LNCaP clone FGC (cell line): ENCODE data around the gene MUC21.

Experiments used
- DNase-seq: peaks from one replicate; pipeline ENCODE4 v3.0.0-alpha.2; 2011; ENCODE audit warnings: low read depth
- H3K4me3 ChIP-seq: 2 replicates; pipeline ENCODE4 v1.5.1; 2011; ENCODE audit warnings: mild to moderate bottlenecking, low read depth, low read length, control low read depth
- CTCF ChIP-seq: IDR thresholded peaks from 2 replicates; pipeline ENCODE4 v1.5.1; 2012; ENCODE audit warnings: mild to moderate bottlenecking; ENCODE audit not compliant: control insufficient read depth, insufficient read depth; ENCODE audit errors: extremely low read depth

The MUC21 gene

GRCh38 chr6:30944051-30944450 lies 39.5 kb upstream of the MUC21 start:
- TF ChIP-seq CTCF = no peak
- no peak overlapping the region for H3K4me3 ChIP-seq
- DNase-seq = no peak

DNA sequence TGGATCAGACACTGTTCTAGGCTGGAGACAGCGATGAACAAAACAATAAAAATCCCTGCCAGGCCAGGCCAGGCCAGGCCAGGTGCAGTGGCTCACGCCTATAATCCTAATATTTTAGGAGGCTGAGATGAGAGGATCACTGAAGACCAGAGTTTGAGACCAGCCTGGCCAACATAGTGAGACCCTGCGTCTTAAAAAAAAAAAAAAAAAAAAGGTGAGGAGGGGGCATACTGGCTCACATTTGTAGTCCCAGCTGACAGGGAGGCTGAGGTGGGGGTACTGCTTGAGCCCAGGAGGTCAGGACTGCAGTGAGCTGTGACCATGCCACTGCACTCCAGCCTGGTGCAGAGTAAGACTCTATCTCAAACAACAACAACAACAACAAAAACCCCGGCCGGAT lies 38.2 kb upstream of the MUC21 start:
- H3K4me3 ChIP-seq = no peak overlapping the region
- DNase-seq = no peak
- TF ChIP-seq CTCF = no peak

DNA sequence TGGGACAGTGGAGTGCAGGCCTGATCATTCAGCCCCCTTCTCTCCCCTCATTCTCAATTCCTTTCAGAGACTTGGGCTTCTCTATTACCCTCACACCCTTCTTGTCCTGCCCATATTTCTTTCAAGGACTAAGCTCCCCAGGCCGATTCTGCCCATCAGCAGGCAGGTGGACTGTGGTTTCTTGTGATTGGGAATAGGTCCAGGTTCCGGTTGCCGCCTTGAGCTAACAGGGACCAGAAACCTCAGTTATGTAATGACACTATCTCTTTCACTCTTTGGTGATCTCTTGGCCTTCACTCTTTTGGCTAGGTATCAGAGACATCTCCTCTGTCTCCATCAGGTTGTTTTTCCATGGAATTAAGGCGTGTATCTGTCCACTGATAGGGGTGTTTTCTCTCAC lies 36.3 kb upstream of the MUC21 start:
- no peak for TF ChIP-seq CTCF
- H3K4me3 ChIP-seq = no peak overlapping the region
- DNase-seq = no peak

DNA sequence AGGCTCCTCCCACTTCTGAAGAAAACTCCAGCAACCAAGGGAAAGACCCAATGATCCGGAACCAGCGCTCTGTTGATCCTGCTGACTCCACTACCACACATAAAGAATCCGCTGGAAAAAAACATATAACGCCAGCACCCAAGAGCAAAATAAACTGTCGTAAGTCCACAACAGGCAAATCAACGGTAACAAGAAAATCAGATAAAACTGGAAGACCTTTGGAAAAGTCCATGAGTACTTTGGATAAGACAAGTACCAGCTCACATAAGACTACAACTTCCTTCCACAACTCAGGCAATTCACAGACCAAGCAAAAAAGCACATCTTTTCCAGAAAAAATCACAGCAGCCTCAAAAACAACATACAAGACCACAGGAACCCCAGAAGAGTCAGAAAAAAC lies 34.7 kb upstream of the MUC21 start:
- no peak overlapping the region for H3K4me3 ChIP-seq
- TF ChIP-seq CTCF = no peak
- no peak for DNase-seq

DNA sequence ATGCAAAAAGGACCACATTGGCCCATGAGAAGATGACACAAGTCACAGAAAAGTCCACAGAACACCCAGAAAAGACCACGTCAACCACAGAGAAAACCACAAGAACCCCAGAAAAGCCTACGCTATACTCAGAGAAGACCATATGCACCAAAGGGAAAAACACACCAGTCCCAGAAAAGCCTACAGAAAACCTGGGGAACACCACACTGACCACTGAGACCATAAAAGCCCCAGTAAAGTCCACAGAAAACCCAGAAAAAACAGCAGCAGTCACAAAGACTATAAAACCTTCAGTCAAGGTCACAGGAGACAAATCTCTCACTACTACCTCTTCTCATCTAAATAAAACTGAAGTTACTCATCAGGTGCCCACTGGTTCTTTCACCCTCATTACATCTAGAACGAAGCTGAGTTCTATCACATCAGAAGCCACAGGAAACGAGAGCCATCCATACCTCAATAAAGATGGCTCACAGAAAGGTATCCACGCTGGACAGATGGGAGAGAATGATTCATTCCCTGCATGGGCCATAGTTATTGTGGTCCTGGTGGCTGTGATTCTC lies 31.5 kb upstream of the MUC21 start:
- no peak overlapping the region for H3K4me3 ChIP-seq
- no peak for TF ChIP-seq CTCF
- DNase-seq = no peak

DNA sequence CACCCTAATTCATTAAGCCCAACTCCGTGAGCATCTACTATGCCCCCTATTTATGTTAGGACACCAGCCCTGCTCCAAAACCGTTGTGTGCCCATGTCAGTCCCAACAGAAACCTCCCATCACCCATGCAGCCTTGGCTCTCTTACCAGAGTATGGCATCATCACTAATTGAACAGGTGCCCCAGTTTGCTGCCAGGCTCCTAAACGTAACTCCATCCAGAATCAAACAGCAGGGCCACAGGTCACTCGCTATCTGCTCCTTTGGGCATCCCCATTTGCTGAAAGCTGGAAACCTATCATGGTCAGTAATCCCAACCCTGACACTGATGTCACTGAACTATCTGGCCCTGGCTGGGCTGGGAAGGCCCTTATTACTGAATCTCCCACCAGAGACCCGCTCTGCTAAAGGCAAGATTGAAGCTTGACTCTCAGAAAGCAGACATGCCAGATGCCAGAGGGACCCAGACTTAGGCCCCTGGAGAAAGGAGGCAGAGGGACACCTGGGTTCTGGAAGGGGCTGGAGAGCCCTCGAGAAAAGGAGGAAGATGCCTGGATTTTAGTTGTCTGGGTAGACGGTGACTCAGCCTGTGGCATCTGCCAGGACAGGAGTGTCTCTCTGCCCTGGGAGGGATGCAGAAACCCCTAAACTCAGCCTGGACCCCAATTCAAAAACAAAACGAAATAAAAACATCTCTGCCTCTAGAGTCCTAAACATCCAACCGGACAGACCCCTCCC lies 28.7 kb upstream of the MUC21 start:
- no peak for DNase-seq
- no peak overlapping the region for H3K4me3 ChIP-seq

More for the DNA sequence above, 28.7 kb upstream of the MUC21 start:
- TF ChIP-seq CTCF = no peak
